ENCODE data around the gene CEP41.

DNA sequence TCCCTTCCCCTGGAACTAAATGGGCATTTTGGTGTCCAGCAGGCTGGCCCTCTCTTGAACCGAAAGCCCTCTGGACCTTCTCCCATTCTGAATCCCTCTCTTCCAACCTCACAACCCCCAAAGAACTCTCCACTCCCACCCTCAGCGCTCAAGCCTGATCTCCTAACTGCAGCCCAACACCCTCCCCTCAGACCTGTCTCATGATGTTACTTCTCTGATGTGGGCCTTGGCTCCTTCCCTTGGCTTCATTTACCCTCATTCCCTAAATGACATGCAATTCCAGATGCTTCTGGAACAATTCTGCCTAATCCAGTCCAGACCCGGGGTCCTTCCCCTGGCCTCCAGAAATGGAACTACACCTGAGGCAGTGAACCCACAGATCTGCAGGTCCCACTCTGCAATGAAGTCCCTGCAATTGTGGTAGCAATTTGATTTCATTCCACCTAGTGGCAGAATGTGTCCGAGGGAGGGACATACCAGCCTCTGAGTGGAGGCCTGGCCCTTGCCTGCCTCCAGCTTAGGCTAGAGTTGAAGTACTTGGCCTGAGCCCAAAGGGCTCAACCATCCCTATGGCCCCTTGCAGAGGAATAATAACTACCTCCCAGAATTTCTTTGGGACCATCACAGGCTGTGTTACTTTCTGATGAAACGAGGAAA, 4.1 kb upstream of the CEP41 start:
- TF ChIP-seq, protein P1, sequence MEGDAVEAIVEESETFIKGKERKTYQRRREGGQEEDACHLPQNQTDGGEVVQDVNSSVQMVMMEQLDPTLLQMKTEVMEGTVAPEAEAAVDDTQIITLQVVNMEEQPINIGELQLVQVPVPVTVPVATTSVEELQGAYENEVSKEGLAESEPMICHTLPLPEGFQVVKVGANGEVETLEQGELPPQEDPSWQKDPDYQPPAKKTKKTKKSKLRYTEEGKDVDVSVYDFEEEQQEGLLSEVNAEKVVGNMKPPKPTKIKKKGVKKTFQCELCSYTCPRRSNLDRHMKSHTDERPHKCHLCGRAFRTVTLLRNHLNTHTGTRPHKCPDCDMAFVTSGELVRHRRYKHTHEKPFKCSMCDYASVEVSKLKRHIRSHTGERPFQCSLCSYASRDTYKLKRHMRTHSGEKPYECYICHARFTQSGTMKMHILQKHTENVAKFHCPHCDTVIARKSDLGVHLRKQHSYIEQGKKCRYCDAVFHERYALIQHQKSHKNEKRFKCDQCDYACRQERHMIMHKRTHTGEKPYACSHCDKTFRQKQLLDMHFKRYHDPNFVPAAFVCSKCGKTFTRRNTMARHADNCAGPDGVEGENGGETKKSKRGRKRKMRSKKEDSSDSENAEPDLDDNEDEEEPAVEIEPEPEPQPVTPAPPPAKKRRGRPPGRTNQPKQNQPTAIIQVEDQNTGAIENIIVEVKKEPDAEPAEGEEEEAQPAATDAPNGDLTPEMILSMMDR (IDR thresholded peaks at IDR 0.05; ENCODE audit: poor library complexity), result no peak
- TF ChIP-seq EZH2phosphoT487 (IDR thresholded peaks at IDR 0.05; ENCODE audit: low read depth, severe bottlenecking, unreplicated experiment), result no peak

All from hepatocyte (in vitro differentiated cells).